ENCODE measurements around the gene BMP7.
A peak's percentile ranks its signal among the peaks of the same experiment; 100 is the strongest.
"Not testable (repeated sequence)": the region's sequence is repeated elsewhere in the genome, so short reads cannot be mapped to it uniquely, and the experiment has no call there.

Gene BMP7

GRCh38 chr20:57264908-57265335 lies 1.5 kb downstream of the BMP7 start:
- DNase-seq, result not testable (repeated sequence)

DNA sequence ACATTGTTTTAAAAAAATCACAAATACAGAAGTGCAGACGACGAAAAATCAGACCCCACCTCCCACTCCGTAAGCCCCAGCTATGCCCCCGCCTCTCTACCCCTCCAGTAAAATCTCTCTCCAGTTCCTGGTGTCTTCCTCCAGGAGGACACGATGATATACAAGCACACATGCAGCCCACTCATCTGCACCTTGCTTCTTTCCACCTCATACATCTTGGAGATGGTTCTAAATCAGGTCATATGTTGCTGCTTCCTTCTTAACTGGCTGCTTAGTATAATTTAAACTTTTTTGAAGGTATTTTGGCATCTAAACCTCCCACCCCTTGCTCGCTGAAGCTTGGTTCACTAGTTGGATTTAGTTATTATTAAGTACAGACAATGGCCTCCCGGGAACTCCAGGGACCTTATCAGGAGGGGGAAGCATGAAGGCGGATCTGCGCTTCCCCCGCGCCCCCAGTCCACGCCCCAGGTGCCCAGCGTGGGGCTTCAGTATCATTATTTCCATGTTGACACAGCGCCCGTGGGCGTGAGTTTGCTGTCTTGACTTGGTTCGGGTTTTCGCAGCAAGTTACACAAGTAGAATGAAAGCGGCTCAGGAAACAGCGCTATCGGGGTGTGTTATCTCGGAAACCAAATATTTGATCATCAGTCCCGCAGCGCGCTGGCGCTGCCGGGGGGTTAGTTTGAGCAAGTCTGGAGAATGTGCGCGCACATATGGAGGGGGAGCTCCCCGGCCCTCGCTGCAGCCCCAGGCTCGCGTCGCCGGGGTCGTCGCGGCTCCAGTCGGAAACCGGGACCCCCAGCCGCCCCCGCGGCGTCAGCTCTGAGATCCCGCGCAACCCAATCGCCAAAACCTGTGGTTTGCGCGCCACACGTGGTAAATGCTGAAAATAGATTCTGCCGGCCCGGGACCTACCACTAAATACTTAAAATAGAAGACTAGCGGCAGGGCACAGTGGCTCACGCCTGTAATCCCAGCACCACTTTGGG lies 2.3 kb downstream of the BMP7 start:
- no peak for DNase-seq

DNA sequence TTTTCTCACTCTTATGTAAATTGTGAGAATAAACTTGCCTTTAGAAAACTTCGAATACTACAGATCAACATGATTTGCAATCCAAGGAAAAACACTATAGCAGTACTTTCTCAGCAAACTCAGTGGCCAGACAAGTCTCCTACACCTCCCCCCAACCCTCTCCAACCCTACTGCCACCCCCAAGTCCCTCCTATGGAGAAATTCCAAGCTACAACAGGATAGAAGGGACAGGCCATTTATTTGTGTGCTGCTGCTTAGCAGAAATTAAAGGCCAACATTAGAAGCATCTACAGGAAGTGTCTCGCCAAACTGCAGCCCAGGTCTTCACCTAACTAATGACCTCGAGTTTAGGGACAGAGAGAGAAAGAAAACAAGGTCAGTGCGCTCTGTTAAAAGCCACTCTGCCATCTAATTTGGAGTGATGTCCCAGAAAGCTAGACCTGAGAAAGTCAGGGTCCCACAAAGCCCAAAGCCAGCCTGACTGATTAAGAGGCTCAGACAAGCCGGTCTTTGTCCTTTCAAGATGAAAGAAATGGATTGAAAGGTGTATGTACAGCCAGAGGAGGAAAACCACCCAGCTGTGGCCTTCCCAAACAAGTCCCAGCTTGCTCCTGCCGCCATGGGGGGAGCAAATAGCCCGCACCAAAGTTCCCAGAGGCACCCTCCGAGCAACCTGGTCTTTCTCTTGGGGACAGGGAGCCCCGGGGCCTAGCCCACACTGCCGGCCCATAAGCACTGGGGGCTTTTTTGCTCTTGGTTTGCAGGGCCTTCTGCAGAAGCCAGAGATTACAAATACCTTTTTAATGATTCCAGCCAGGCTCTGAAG lies 3.4 kb downstream of the BMP7 start:
- DNase-seq, result no peak

DNA sequence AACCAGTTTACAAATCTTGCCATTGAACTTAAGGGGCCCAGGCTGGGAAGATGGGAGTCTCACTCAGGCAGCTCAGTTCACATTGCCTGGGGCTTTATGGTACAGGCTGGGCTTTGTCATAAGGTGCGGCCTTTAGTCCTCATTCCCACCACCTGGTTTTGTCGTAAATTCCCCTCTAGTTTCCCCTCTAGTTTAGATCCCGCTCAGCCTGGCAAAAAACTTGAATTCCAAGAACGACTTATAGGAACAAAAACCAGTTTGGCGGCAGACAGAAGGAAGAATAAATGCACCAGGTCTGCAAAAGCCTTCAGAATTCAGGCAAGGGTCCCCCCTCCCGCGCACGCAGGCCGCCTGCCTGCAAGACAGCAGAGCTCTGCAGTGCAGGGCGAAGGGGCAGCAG lies 4.1 kb downstream of the BMP7 start:
- DNase-seq, result no peak

DNA sequence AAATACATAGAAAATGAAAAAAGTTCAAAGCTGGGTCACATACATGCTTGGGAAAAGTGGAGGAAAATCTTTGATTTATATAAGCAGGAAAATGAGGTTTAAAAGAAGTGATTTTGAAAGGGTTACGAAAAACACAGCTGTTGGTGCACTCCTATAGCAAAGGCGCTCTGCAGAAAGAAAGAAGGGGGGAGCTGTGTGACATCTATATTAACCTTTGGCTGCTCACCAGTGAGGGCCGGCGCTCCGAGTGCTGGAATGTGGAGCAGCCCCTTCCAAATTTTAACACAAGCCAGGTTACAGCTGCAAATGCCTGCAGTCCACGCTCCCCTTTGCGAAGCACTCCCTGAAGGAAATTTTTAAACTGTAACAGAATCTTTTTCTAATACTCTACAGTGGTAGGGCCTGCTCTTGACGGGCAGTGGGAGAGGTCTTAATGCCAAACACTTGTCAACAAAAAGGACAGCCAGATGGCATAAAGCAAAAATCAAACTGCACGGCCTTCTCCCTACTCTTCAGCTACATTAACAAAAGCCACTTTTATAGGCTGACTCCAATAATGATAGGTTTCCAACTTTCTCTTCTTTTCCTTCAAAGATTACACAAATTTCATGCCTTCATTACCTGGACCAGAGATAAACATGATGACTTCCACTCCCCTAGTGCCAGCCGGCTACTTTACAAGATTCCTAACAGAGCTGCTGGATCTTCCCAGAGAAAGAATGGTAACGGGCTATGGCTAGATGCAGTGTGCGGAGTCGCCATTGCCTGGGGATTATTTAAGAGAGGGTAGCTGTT lies 4.8 kb downstream of the BMP7 start:
- no peak for DNase-seq

- no peak for DNase-seq
These were observed 5.5 kb downstream of the BMP7 start for GRCh38 chr20:57260934-57261333.

DNA sequence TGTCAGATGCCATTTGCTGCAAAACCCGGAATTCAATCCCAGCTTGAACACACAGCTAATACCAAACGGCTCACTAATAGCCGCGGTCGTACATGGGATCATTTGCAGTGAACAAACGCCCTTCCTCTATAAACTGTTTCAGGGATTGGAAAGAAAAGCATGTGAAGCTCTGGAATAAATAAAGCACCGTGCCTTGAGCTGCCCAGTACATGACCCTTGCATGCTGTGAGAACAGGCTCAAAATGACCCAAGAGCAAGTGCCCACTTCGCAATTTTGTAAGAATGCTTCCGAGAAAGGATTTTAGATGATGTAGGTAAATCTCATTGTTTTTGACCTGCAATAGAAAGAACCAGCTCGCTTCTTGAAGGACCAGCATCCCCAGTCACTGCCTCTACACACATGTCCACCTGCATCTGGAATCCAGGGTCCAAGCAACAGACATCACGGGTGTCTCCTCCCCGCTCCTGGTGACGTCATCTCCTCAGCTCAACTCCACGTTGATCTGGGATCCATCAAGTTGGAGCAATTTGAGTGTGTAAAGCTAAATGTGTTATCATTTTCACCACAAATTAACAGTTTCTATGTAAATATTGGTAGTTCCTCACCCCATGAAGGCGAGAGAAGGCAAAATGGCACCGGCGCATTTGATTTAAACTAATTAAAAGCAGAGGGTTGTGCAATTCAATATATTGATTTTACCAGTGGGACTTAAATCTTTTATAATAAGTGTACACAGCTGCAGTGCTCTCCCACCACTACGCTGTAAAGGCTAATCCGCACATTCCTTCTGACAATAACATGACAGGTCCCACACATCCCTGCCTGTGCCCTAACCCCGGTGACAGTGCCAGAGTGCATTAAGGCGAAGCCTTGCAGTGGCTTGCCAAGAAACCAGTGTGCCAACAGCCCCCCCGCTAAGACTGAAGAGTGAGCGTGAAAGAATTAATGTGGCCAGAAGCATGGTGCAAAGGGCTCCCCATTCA lies 6.2 kb downstream of the BMP7 start:
- DNase-seq, result no peak

- no peak for DNase-seq
These were observed 7.1 kb downstream of the BMP7 start for GRCh38 chr20:57259121-57259937.

DNA sequence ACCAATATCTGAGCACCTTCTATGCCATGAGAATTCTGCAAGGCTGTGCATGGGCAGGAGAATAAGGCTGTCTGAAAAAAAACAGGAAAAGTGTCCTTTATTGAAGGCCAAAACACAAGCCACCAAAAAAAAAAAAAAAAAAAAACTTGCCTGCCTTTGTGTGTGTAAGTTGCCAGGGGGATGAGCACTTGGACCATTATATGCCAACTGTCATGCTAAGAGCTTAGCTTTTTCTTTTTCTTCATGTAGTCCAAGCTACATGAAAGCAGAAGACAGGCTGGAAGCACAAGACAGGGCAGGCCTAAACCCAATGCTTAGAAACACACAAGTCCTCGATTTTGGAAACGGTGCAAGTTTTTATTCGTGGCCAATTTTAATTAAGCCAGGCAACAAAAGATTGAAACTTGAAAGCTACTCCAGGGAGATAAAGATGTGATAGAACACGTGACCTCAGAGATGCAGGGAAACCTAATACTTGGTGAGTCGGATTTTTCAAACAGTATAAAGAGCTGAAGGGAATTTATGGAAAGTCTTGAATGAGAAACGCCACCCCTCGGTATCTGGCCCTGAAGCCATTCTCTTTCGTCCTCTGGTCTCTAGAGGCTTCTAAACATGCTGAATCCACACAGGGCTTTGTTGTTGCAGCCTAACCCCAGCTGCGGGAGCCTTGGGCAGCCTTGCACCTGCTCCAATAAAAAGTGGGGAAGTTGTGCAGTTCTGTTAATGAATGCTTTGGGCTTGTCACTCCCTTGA lies 8.6 kb downstream of the BMP7 start:
- DNase-seq, result no peak

DNA sequence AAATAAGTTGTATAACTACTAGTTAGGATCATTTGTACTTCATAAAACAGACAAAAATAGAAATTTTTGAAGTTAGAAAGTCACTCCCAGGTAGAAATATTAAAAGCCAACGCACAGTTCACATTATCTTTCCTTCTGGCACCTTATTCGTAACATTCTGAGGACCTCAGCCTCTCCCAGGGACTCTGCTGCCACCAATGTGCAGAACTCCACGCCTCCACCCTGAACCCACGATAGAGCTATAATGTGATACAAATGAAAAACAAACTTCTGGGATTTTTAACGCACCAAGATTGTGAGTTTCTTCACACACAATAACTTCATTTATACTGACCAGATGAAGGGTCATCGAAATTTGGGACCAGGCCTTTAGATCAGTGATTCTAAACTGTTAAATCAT lies 9.5 kb downstream of the BMP7 start:
- no peak for DNase-seq

GRCh38 chr20:57256205-57256604 lies 10.2 kb downstream of the BMP7 start:
- DNase-seq, result no peak

GRCh38 chr20:57255183-57255582 lies 11.3 kb downstream of the BMP7 start:
- DNase-seq, result no peak

DNA sequence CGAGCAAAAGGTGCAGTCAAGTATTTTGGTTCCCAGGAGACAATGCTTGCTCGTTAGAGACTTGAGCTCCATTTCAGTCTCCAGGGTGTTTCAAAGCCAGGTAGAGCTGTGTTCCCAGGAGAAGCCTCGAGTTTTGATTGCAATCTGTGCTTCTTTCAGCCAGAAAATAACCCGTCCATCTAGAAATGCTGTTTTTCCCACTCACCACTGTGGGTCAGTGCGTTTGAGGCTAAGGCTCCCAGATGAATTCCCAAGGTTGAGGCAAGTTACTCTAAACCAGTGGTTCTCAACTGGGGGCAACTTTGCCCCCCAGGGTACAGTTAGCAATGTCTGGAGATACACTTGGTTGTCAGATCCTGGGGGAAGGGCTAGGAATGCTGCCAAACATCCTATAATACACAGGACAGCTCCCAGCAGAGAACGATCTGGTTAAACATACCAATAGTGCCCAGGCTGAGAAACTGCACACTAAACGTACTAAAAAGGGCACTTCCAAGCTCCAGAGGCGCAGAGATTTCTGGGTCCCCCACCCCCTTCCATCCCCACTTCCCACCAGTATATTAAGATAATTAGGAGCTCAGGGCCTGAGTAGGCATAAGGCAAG lies 13.8 kb downstream of the BMP7 start:
- DNase-seq, result no peak

DNA sequence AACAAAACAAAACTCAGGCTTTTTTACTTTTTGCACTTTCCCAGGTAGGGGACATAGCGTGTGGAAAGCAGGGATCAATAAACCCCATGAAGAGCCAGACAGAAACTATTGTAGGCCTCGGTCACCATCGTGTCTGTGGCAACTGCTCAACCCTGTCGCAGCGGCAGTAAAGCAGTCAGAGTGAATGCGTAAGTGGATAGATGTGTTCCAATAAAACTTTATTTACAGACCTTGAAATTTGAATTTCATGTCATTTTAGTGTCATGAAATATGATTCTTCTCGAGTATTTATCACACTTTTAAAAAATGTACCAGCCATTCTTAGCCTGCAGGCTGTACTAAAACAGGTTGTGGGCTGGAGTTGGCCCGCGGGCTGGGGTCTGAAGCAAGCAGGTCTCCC lies 14.5 kb downstream of the BMP7 start:
- no peak for DNase-seq

DNA sequence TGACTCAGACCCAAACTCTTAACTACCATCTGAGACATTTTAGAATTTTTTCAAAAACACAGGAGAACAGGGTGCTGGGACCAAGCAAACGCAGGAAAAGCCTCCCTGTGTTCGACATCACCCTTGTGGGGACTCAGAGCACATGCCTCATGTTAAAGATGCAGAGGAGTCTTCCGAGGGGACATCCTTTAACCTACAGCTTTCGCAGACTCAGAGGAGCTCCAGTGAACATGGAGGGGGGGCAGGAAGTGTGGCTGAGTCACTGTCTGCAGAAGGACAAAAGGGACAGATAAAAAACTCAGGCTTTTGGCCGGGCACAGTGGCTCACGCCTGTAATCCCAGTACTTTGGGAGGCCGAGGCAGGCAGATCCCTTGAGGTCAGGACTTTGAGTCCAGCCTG lies 15.1 kb downstream of the BMP7 start:
- DNase-seq, result no peak

DNA sequence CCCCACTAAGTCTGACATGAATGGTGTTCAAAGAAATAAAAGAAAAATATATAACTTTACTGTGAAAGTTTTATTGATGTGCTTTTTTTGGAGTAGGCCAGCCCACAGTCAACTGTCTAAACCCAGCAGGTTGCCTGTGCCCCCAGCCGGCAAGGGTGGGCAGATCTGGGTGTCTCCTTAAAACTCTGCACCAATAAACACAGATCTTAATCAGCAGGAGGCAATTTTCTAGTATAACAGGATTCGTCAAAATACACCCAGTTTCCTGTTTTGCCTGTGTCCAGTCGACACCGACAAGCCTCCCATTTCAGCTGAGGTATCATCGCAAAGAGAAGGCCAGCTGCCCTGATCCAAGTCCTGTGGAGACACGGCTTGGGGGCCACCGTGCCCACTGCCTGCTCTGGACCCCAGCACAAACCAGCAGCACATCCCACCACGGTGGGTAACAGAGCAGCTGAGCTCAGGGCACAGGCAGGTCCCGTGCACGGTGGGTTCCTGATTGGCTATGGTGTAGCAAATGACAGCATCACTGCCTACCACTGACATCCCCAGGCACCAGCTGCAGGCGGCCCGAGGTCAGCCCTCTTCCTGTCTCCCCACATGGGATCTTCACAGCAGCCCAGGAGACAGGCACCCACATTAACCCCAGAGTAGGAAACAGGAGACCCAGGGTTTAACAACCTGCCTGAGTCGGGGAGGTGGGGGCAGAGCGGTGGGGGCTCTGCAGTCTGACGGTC lies 15.7 kb downstream of the BMP7 start:
- peak in 1 of 5 donors; percentile 12 for DNase-seq

DNA sequence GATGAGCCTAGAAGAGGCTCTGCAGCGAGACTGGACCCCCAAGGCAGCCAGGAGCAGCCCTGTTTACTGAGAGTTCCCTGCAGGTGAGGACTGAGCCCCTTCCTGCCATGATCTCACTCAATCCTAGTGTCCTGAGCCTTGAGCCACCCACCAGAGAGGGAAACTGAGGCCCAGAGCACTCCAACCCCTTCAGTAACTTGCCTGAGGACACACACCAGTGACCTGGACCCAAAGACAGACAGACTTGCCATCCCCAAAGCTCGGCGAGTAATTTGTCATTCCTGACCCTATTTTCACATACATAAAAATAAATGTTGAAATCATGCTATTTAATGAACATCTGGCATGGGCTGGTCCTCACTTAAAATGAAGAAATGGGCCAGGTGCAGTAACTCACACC lies 16.7 kb downstream of the BMP7 start:
- no peak for DNase-seq

DNA sequence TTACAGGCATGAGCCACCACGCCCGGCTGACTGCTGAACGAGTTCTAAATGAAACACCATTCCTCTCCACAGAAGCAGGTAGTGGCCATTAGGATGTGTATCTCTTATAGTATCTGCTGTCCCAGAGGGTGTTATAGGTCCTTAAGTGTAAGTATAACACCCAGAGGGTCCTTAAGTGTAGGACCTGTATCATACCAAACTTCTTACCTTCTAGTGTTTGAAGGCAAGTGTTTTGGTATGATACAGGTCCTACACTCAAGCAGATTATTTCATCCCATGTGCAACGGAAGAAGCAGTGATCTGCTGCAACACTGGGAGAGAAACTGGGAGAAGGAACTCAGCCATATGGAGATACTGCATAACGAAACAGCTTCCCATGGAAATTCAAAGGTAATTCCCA lies 17.4 kb downstream of the BMP7 start:
- no peak for DNase-seq
